GM11168 (cell line): ENCODE results near the gene NREP.

Experiments used
- in situ Hi-C: fragments of 300-500 bp; cut with MboI; formaldehyde crosslinking; loops from one replicate; pipeline ENCODE4 v1.12.0; 2022; ENCODE audit warnings: low sequenced_read_pairs; ENCODE audit not compliant: unreplicated experiment

The NREP gene

DNA sequence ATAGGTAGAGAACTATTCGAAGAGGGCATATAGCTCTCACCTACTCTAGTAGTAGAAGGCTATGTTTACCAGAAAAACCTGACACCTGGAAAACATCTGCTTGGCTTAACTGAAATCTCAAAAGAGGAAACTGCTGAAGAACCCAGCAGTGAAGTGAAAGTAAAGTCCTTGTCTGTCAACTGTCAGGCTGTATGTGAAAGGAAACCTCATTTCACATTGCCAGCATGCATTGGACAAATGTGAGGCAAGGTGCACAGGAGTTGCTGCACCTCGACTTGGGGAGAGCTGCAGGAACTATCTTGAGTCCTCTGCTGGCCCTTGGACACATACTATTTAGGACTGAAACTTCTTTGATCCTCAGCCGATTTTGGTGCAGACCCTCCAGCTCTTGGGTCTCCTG lies 53.3 kb downstream of the NREP start:
- in situ Hi-C loops: no loop called here

DNA sequence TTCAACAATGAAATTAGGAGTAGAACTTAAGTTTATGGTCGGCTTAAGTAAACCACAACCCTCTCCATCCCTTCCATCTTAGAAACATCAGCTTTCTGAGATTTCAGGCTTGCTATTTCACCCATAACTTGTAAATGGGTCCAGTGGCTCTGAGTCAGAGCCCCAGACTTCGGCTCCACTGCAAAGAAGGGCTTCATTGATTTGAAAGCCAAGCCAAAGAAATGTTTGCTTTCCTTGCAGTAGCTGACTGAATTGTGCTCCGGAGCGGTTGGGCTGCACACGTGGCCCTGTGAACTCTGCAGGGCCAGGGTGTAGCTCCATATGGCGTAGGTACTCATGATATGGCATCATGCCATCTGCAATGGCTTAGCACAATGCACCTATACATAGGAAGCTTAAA lies 57.0 kb downstream of the NREP start:
- in situ Hi-C loops: no loop called here

DNA sequence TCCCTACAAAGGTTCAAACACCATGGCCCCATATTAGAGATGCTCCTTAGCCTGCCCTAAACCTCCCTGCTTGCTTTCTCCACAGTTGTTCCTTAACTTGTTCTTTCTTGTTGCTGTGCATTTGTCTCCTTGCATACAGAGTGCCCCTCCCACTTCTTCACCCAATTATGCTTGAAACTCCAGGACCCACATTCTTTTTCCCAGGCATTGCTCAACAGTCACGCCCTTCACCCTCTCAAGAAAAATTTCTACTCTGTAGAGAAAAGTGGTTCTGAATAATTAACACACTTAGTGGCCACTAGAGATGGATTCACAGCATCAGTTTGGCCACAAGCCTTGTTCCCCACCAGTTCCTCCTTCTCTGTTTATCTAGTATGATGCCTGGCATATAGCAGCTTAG lies 57.7 kb downstream of the NREP start:
- in situ Hi-C loops: no loop called here

DNA sequence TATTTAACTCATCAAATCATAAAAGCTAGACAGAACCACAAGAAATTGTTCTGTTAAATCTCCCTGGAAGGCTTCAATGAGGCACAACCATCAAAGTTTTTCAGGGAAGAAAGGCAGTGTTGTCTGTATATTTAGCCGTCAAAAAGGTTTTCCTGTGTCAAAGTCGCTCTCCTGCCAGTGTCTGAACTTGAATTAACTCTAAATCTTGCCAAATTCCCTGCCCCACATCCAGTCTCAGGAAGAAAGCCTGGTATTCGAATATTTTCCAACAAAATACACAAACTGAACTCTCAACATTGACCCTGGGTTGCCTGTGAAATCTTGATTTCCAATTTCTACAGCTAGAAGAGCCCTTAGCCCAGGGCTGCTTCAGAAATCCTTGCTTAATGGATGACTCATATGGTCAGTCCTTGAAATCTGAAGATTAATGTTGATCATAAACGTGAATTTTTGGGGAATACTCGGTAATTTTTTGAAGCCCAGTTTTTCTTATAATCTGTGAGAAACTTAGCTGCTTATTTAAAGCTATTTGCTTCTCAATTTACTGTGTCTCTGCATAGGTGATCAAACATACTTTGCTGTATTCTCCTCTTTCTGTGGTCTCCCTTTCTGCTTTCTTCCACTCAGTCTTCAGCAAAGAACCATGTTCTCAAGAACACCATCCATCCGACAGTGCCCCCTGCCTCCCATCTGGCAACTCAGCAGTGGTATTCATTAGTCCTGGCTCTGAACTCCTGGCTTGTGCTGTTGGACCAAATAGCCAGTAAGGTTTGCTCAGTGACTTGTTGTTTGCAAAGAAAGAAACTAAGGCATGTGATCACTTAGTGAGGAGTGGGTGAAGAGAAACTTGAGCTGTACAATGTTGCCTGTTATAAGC lies 58.9 kb downstream of the NREP start:
- in situ Hi-C loops: no loop called here

DNA sequence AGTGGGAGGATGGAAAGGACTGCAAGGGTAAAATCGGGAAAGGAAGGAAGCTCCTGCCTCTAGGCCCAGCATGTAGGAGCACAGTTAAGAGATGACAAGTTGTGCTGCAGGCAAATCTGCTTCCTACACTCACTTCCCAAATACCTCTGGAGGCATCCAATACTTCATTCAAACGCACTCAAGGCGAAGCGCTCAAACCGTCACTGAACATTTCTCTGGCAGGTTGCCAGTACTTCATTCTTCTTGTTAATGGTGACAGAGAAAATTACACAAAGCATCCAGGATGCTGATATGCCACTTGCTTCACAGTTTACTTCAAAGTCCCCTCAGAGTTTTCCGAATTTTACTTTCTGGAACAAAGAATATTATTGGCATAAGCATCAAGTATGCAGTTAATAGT lies 59.8 kb downstream of the NREP start:
- in situ Hi-C loops: no loop called here

DNA sequence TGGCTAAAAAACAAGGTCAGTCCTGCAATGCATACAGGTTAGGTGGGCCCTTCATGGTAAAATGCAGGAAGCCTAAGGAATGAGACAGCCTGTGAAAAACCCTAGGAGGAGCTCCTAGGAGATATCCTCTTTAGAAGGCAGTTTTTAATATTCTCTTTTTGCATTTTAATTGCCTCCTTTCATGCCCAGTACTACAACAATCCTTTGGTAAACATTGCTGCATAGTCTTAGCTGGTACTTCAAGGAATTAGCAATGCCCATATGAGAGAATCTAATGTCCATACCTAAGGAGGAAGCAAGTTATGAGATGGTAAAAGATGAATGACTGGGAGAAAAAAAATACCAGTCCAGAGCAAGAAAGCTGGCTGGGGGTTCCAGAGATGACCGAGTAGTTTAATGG lies 61.0 kb downstream of the NREP start:
- in situ Hi-C loops: no loop called here

DNA sequence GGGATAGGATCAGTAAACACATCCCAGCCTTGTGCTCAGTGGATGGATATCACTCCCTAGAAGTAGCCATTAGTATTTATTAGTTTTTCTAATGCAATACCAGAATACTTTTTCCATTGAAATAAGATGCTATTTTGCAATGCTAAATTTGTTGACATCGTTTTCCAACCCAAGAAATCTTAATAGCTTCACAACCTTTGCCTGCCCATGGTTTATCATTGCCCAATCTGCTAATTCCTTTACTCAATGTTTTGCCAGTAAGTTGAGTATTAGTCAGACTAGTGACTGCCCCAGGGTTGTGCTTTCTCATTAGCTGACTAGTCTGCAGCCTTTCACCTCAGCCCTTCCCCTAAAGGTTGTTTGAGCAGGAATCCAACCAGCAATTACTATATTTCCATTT lies 62.9 kb downstream of the NREP start:
- in situ Hi-C loops: no loop called here

DNA sequence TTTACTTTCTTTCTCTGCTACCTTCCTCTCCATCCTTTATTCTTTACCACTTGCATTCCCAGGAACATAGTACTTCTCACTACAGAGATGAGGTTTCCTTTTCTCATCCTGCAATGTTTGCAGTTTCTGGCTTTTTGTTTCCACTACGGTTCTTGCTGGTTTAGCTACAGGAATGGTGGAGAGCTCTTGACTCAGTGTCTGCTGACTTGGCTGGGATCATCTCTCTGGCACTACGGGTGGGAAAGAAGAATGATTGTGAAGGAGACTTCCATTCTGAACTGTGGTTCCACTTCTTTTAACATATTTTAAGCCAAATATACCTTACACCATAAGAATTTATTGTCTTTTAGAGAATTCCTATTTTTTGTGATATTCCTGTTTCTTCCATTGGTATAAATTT lies 65.1 kb downstream of the NREP start:
- in situ Hi-C loops: no loop called here

DNA sequence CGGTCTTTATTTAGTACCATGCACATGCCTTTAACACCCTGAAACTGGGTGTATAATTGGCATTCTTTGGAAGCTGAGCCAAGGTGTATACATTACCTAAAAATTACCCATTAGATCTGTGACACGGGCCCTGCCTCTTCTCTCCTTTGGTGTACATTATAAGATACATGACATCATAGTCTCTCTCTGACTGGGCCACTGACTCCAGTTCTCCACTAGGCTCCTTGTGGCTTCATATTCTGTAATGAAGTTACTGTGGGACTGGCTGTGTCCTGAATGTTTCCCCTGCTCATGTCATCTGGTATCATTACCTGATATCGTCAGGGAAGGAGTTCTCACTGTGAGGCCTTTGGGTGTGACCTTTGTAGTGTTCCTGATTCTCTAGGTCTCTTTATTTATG lies 65.5 kb downstream of the NREP start:
- in situ Hi-C loops: no loop called here

DNA sequence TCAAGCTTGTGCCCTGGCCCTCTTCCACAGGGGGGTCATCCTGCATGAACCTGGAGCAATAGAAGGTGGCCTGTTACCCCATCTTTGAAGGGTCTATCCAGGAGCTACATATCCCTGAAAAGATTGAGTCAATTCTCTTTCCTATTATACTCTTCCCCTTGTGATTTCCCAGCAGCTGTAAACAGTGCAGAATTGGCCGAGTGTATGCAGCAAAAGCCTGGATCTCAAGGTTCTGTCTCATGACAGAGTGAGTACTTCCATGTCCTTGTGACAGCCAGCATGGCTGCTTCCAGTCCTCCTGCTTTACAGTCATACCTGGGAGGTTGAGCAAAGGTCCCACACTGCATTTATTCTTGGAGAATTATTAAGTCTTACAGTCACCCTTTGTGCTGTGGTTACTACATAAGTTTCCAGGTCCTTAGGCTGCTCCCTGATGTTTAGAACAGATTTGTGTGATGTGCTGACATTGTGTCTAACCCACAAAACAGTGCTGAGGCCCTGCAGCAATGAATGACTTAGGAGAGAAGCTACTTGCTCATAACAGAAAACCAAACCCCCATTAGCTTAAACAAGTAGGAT lies 67.5 kb downstream of the NREP start:
- in situ Hi-C loops: no loop called here

DNA sequence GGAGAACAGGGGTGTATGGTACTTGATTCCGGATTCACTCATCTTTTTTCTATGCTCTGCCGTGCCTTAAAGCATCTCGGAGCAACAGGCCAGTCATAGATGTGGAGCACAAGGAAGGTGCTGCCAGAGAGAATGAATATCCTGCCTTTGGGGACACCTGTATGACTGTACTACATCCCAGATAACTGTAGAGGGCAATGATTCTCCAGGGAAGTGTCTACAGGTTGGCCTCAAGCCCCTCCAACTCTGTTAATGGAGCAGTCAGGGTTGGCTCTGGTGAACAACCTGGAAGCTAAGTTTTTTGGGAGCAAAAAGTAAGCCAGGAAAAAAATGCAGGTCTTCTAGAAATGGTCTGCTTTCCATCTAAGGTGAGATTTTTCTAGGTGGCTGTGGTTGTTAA lies 71.0 kb downstream of the NREP start:
- in situ Hi-C loops: no loop called here

DNA sequence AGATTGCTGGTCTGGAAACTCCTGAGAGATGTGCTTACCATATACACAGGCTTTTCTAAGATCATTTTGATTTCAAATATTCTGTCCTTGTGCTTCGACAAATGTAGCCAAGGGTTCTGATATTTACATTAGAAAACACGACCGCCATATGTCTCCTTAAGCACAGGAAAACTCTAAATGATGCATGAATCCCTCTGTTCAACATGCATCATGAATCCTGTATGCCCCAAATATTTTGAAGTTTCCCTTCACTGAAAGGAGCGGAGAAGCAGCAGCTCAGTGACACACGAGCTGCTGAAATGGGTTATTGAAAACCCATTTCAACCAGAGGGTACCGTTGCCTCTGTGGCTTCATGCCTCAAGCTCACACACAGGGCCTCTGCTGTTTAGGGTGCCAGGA lies 74.4 kb downstream of the NREP start:
- in situ Hi-C loops: no loop called here

DNA sequence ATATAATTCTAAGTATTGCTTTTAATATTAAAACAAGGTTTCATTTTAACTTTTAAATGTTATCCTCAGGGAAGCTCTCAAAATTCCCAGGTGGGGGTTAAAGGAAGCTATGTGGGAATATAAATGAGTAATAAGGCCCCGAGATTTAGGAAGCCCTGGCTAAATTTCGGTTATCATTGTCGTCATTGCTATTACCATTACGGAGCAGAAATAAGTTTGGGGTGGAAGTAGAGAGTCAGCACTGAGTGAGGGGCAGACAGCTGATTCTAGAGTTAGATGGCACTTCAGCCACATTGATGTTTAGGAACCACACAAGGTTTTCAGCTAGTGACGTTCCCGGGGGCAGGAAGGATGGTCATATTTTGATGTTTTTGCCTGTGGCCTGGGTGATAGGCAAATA lies 74.9 kb downstream of the NREP start:
- in situ Hi-C loops: no loop called here

DNA sequence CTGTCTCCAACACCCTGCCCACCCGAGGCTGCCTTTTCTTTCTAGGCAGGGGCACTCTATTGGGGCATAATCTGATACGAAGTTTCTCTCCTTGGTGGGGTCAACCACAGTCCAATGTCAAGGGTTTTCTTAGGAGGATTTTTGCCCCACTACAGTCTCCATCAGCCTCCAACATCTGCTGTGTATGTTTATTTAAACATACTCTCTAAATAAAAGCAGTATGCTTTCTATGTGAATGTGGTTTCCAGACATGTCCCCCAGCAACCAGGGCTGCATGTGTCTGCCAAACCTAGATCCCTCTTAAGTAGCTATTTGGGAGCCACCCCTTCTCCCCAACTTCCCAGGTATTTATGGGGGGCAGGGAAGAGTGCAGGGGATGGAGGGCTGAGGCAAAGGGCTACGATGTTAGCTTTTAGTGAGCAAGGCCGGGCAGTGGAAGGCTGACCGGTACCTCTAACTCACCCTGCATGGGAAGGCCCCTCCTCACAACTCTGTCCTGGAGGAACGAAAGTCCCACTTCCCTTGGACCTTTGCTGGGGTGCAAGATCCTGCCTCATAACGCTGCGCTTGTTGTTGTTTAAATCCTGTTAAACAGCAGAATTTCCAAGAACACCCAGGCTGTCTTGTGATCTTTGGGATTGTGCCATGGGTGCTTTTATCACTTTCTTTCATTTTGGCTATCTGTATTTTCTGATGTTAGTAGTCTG lies 75.4 kb downstream of the NREP start:
- in situ Hi-C loops: no loop called here

DNA sequence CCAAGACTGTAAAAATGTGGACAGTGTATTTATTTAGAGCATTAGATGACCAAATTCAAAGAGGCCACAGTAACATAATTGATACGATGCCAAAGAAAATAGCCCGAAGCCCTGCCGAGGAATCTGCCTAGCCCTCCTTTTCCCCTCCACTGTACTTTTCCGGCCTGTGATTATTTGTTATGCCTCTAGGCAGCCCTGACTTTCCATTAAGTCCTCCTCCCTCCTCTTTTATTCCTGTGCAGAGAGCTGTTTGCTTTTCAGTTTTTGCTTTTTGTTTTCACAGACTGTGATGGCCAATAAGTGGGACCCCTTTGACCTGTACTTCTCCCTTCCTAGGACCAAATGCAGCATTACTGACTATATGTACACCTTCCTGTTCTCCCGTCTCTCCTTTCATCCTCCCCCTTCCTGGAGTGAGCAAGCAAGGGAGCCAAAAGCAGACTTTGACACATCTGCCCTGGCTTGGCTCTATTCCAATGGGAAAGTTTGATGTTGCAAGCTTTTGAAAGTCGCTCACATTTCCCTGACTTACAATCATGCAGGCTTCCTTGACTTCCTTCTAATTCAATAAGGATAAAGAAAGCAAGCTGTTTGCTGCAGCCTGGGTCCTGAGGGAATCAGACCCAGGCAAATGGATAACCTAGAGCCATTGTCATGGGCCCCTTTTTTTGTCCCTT lies 76.1 kb downstream of the NREP start:
- in situ Hi-C loops: no loop called here

DNA sequence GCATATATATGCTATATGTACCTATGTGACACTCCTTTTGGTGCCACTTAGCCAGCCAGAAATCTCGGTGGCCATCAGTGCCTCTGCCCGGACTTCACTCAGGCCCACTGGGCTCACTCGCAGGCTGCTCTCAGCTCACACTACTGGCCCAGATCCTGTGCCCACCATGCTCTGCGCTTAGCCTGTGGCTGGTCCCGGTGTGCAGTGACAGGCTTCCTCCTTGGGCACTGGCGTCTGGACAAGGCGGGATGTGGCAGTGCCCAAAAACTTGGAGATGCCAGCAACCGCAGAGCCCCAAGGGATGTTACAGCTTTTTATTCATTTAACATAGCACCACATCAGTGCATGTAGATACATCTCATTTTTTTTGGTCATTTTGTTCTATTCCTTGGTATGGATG lies 77.4 kb downstream of the NREP start:
- in situ Hi-C loops: no loop called here
